Right lobe of liver (tissue), 4 donors: Measurements from ENCODE around the gene CACNA1D.

ENCODE experiments used
- POLR2A ChIP-seq: fragments of 450-650 bp; IDR thresholded peaks from one replicate; pipeline ENCODE4 v1.6.1; 2017; ENCODE audit warnings: antibody characterized with exemption, mild to moderate bottlenecking
- TF ChIP-seq, protein P1 (sequence below), 4 donors: fragments of 200-600 bp in 3 of 4; fragments of 450-650 bp in 1 of 4; IDR thresholded peaks; one replicate each; pipeline versions ENCODE4 v1.5.1 to v1.8.0; 2016 to 2022; ENCODE audit warnings: antibody characterized with exemption in 4 of 4, mild to moderate bottlenecking in 2 of 4
- donor health status: DM: no; HTN: no; CAD: no.
- donor health status: DM: no; HTN: no; CAD: no.
- donor health status: DM: no; HTN: yes; CAD: no.

DNA sequence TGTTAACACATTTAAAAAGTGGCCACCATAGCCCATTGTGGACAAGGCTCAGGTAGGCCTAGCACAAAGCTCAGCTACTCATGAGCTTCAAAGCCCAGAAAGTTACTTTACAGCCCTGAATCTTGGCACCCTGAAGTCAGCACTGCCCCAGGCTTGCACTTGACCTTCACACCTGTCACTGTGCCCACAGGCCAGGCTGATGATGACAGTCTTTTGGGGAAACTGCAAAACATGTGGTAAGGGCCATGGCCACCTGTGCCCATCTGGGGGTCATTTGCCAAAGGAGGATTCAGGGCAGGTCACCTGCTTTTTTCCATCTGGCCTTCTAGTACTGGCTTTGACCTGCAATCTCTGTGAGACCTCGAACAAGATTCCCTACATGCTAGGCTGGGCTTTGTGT is 340.8 kb downstream of the CACNA1D start:
- TF ChIP-seq, protein P1, sequence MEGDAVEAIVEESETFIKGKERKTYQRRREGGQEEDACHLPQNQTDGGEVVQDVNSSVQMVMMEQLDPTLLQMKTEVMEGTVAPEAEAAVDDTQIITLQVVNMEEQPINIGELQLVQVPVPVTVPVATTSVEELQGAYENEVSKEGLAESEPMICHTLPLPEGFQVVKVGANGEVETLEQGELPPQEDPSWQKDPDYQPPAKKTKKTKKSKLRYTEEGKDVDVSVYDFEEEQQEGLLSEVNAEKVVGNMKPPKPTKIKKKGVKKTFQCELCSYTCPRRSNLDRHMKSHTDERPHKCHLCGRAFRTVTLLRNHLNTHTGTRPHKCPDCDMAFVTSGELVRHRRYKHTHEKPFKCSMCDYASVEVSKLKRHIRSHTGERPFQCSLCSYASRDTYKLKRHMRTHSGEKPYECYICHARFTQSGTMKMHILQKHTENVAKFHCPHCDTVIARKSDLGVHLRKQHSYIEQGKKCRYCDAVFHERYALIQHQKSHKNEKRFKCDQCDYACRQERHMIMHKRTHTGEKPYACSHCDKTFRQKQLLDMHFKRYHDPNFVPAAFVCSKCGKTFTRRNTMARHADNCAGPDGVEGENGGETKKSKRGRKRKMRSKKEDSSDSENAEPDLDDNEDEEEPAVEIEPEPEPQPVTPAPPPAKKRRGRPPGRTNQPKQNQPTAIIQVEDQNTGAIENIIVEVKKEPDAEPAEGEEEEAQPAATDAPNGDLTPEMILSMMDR (IDR thresholded peaks at IDR 0.05): no peak
- no peak for TF ChIP-seq POLR2A
